Esophagus muscularis mucosa (tissue), 3 donors: Measurements from ENCODE around the gene LGALS3BP.

Source experiments
- CTCF ChIP-seq, 3 experiments: fragments of 200-600 bp in 2 of 3; fragments of 450-650 bp in 1 of 3; sonication (generic) in 2 of 3; IDR thresholded peaks; one replicate each; pipeline ENCODE4 v1.5.1; 2017 to 2019; ENCODE audit warnings: antibody characterized with exemption in 3 of 3, mild to moderate bottlenecking in 2 of 3, moderate library complexity in 1 of 3
- POLR2A ChIP-seq: fragments of 450-650 bp; IDR thresholded peaks from one replicate; pipeline ENCODE4 v1.6.1; 2017; ENCODE audit warnings: antibody characterized with exemption, moderate library complexity, mild to moderate bottlenecking, low read depth
- POLR2AphosphoS5 ChIP-seq, 2 donors: sonication (generic); formaldehyde crosslinking; IDR thresholded peaks; one replicate each; pipeline ENCODE4 v1.6.1; 2017; ENCODE audit warnings: antibody characterized with exemption in 2 of 2

GRCh38 chr17:78985395-78985794, 5.7 kb upstream of the LGALS3BP start:
- TF ChIP-seq CTCF (IDR thresholded peaks at IDR 0.05) (no peak), POLR2A (no peak), POLR2AphosphoS5 (IDR thresholded peaks at IDR 0.05) (no peak)
